ENCODE data around the gene GLCCI1. TPM values are rescaled to one million over a fixed set of nuclear protein-coding genes. Genes with fewer than 3 reads are reported as not detected.

The GLCCI1 gene
- polyA plus RNA-seq, 1 donor from 2014 or later = 37.2 TPM

DNA sequence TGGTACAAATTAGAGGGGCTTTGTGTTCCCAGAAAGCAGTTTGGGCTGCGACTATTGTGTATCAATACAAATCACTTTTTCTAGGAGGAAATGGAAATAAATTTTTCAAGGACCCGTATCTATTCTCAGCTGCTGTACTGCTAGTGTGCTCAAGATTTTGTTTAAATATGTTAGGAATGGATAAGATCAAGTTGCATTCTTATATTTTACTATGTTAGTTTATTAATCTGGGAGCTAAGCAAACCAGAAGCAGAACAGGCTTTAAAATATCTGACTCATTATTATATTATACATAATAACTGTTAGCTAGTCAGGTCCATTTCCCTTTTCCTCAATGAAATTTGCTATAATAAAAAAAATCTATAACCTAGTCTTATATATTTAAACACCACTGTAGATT, 11.1 kb upstream of the GLCCI1 start:
- Histone ChIP-seq H2AFZ (ENCODE audit: low read depth, low read length) (no peak overlapping the region), H3K4me2 (ENCODE audit: low read length) (no peak overlapping the region), H3K27me3 (ENCODE audit: insufficient read depth, low read depth, low read length) (no peaks in the 10 kb centered on the region), H3F3A (ENCODE audit: insufficient read depth, low read length, poor library complexity, severe bottlenecking) (no peaks in the 10 kb centered on the region), H3K9ac (ENCODE audit: low read length) (no peak overlapping the region), H3K27ac (ENCODE audit: low read length) (no peak overlapping the region), H4K20me1 (ENCODE audit: insufficient read depth) (no peaks in the 10 kb centered on the region), H3K79me2 (replicated peaks; ENCODE audit: insufficient read depth, low read length) (no peaks in the 10 kb centered on the region), H3K9me2 (ENCODE audit: insufficient read depth, low read length) (no peaks in the 10 kb centered on the region), H3K36me3 (ENCODE audit: insufficient read depth, low read length) (no peaks in the 10 kb centered on the region), H3K9me3 (ENCODE audit: low read length) (no peaks in the 10 kb centered on the region), H3K4me3 (ENCODE audit: low read length) (no peak overlapping the region)
- no peak for TF ChIP-seq MXI1 (conservative IDR thresholded peaks at IDR 0.05; ENCODE audit: poor library complexity, severe bottlenecking)
- TF ChIP-seq EZH2 (IDR thresholded peaks at IDR 0.05; ENCODE audit: borderline replicate concordance, insufficient read depth, low read length, poor library complexity, severe bottlenecking) = no peak
- TF ChIP-seq RAD21 (conservative IDR thresholded peaks at IDR 0.05) = no peak
- TF ChIP-seq CTCF (IDR thresholded peaks at IDR 0.05; ENCODE audit: poor library complexity, severe bottlenecking) = no peak
- no peak for TF ChIP-seq POLR2AphosphoS5 (IDR thresholded peaks at IDR 0.05)
- TF ChIP-seq, protein P1, sequence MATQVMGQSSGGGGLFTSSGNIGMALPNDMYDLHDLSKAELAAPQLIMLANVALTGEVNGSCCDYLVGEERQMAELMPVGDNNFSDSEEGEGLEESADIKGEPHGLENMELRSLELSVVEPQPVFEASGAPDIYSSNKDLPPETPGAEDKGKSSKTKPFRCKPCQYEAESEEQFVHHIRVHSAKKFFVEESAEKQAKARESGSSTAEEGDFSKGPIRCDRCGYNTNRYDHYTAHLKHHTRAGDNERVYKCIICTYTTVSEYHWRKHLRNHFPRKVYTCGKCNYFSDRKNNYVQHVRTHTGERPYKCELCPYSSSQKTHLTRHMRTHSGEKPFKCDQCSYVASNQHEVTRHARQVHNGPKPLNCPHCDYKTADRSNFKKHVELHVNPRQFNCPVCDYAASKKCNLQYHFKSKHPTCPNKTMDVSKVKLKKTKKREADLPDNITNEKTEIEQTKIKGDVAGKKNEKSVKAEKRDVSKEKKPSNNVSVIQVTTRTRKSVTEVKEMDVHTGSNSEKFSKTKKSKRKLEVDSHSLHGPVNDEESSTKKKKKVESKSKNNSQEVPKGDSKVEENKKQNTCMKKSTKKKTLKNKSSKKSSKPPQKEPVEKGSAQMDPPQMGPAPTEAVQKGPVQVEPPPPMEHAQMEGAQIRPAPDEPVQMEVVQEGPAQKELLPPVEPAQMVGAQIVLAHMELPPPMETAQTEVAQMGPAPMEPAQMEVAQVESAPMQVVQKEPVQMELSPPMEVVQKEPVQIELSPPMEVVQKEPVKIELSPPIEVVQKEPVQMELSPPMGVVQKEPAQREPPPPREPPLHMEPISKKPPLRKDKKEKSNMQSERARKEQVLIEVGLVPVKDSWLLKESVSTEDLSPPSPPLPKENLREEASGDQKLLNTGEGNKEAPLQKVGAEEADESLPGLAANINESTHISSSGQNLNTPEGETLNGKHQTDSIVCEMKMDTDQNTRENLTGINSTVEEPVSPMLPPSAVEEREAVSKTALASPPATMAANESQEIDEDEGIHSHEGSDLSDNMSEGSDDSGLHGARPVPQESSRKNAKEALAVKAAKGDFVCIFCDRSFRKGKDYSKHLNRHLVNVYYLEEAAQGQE (IDR thresholded peaks at IDR 0.05; ENCODE audit: borderline replicate concordance) = no peak

DNA sequence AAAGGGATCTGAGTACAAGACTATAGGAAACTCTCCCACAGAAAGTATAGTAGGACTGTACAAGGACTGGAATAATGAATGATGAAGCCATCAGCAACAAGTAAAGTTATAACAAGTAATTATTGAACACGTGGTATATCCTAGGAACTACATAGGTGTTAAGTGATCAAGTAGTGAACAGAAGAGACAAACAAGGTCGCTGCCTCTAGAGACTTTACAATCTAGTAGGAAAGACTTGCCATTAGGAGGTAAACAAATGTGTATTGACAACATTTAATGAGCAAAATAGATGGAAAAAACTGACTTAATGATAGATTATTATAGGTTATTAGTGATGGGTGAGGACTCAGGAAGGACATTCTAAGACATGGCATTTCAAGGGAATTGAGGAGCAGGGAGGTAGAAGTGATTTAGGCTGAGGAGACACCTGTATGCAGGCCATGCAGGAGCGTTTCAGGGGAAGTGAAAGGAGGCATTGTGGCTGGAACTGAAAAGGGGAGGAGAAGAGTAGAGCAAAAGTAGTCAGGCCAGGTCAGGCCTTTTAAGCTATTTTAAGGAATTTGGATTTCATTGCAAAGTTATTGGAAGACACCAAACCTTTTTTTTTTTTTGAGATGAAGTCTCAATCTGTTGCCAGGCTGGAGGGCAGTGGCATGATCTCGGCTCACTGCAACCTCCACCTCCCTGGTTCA, 8.5 kb upstream of the GLCCI1 start:
- H3K36me3 ChIP-seq (ENCODE audit: insufficient read depth, low read length) = no peaks in the 10 kb centered on the region
- no peaks in the 10 kb centered on the region for H3K27me3 ChIP-seq (ENCODE audit: insufficient read depth, low read depth, low read length)
- H3K9me2 ChIP-seq (ENCODE audit: insufficient read depth, low read length) = no peaks in the 10 kb centered on the region
- TF ChIP-seq, protein P1 (IDR thresholded peaks at IDR 0.05; ENCODE audit: borderline replicate concordance) = no peak
- TF ChIP-seq MXI1 (conservative IDR thresholded peaks at IDR 0.05; ENCODE audit: poor library complexity, severe bottlenecking) = no peak
- TF ChIP-seq EZH2 (IDR thresholded peaks at IDR 0.05; ENCODE audit: borderline replicate concordance, insufficient read depth, low read length, poor library complexity, severe bottlenecking) = no peak
- no peak for TF ChIP-seq RAD21 (conservative IDR thresholded peaks at IDR 0.05)
- no peak for TF ChIP-seq TAF1 (IDR thresholded peaks at IDR 0.05; ENCODE audit: low read depth)
- TF ChIP-seq EP300 (conservative IDR thresholded peaks at IDR 0.05; ENCODE audit: poor library complexity, severe bottlenecking) = no peak
- no peak for TF ChIP-seq SMC3 (conservative IDR thresholded peaks at IDR 0.05; ENCODE audit: poor library complexity)
- TF ChIP-seq CTCF (IDR thresholded peaks at IDR 0.05; ENCODE audit: poor library complexity, severe bottlenecking) = no peak
- no peak for TF ChIP-seq POLR2AphosphoS5 (IDR thresholded peaks at IDR 0.05)
- no peaks in the 10 kb centered on the region for H3F3A ChIP-seq (ENCODE audit: insufficient read depth, low read length, poor library complexity, severe bottlenecking)
- no peaks in the 10 kb centered on the region for H3K9me3 ChIP-seq (ENCODE audit: low read length)
- no peak overlapping the region for H3K9ac ChIP-seq (ENCODE audit: low read length)
- no peaks in the 10 kb centered on the region for H4K20me1 ChIP-seq (ENCODE audit: insufficient read depth)
- no peak overlapping the region for H3K4me3 ChIP-seq (ENCODE audit: low read length)
- H3K27ac ChIP-seq (ENCODE audit: low read length) = no peak overlapping the region
- no peaks in the 10 kb centered on the region for H3K79me2 ChIP-seq (replicated peaks; ENCODE audit: insufficient read depth, low read length)
- no peak overlapping the region for H2AFZ ChIP-seq (ENCODE audit: low read depth, low read length)
- H3K4me2 ChIP-seq (ENCODE audit: low read length) = no peak overlapping the region
